GM10266 (cell line): ENCODE measurements around the gene CARHSP1.

Experiments used
- DNase-seq: peaks from one replicate; pipeline ENCODE4 v3.0.0; 2012; ENCODE audit errors: extremely low spot score
- CTCF ChIP-seq: IDR thresholded peaks from 2 replicates; pipeline ENCODE4 v1.5.1; 2012; ENCODE audit warnings: mild to moderate bottlenecking, low read depth; ENCODE audit not compliant: control insufficient read depth, insufficient read depth; ENCODE audit errors: missing control alignments

The CARHSP1 gene

GRCh38 chr16:8862309-8863130, 6.3 kb downstream of the CARHSP1 start:
- no peak for DNase-seq
- TF ChIP-seq CTCF, result no peak

GRCh38 chr16:8861563-8862308, 7.1 kb downstream of the CARHSP1 start:
- no peak for DNase-seq
- no peak for TF ChIP-seq CTCF

GRCh38 chr16:8859913-8860881, 8.6 kb downstream of the CARHSP1 start:
- no peak for TF ChIP-seq CTCF
- DNase-seq, result no peak

GRCh38 chr16:8858994-8859912, 9.6 kb downstream of the CARHSP1 start:
- no peak for TF ChIP-seq CTCF
- DNase-seq, result no peak

GRCh38 chr16:8855972-8856371, 12.8 kb downstream of the CARHSP1 start:
- no peak for TF ChIP-seq CTCF

More at GRCh38 chr16:8855972-8856371, 12.8 kb downstream of the CARHSP1 start:
- DNase-seq, result no peak
